NCI-H2029 treated with DMSO at 0.1 percent for 48 hours (cell line): Measurements from ENCODE around the gene PPM1H.

Source experiments
- DNase-seq: peaks from one replicate; lab custom pipeline; 2025; lab: John Stamatoyannopoulos, UW

Gene PPM1H

GRCh38 chr12:62799126-62799736, 135.7 kb downstream of the PPM1H start:
- peak; percentile 72 for DNase-seq

DNA sequence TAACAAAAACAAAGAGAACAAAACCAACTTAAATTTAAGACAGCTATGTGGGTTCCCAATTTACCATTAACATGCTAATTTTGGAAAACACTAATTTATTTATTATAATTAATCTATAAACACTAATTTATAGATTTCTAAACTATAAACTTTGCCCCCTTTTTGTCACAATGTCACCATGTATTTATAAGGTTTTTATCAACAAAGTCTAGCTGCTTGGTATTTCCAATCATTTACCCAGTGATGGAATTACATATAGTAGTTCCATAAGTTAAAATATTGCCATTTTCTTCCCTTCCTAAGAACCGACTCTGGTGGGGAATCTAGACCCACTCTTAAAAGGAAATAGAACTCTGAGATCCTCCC, 140.7 kb downstream of the PPM1H start:
- DNase-seq: no peak

DNA sequence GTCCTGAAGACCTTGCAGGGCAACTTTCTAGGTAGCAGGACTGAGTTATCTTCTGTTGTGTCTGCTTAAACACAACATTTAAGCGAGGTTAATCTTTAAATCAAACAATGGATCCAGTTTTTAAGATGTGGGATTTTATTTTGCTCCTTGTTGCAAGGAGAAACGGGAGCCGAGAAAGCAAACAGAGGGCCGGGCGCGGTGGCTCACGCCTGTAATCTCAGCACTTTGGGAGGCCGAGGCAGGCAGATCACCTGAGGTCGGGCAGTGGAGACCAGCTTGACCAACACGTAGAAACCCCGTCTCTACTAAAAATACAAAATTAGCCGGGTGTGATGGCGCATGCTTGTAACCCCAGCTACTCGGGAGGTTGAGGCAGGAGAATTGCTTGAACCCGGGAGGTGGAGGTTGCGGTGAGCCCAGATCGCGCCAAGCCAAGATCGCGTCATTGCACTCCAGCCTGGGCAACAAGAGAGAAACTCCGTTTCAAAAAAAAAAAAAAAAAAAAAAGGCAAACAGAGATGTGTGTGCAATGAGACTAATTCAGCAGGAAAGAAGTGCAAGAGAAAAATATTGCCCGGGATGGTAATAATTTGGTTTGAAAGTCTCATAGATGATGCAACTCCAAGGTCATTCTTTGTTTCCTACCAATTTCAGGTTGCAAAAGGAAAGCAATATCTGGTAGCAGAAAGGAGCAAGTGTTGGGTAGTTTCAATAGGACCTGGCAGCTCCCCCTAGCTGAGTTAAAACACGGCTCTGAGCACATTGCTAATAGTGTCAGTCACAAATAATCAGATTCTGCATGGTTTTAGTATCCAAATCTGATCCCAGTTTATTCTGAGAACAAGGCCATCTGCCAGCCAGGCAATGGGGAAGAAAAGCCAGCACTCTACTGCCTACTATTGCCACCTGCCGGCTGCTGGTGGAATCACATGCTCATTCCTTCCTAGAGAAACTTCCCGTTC, 141.4 kb downstream of the PPM1H start:
- DNase-seq: peak; percentile 73

DNA sequence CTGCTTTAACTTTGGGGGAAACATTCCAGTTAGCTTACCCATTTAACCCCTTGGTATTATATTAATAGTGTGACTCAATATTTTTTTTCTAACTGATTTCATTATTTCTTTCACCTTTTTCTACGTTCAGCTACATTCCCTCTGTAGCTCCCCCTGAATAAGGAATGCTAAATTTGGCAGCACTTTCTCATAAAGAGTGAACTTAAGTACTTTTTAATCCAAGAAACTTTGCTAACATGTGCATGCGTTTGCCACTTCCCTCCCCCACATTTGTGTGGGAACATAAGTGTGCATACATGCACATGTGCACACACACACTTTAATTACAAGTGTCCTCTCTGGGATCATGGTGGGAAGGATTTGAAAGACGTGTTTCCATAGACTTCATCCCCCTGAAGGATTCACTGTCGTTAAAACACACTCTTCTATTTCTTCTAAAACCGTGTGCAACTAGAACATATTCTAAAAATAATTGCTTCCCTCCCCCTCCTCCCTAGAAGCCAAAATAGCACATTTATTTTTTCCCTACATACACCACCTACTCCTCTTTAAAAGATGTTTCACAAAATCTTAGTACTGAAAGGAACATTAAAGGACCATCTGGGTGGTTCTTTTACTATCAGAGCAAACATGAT, 142.6 kb downstream of the PPM1H start:
- no peak for DNase-seq

DNA sequence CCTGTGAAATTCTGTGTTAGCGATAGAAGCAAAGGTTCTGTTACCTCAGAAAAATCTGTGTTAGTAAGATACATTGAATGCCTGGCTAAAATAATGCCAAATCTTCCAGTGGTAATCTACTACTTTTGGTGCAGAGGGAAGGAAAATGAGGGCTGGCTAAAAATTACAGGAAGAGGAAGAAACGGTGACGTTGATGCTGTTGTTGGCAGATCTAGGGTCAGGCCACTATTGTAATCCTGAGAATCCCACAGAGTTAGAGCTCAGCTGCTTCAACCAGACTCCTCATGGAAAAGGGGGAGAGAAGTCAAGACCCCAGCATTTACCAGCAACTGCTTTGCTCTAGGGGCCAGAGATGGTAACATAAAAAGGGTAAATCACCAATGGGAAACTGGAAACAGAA, 145.1 kb downstream of the PPM1H start:
- no peak for DNase-seq

GRCh38 chr12:62787611-62788010, 147.3 kb downstream of the PPM1H start:
- no peak for DNase-seq

DNA sequence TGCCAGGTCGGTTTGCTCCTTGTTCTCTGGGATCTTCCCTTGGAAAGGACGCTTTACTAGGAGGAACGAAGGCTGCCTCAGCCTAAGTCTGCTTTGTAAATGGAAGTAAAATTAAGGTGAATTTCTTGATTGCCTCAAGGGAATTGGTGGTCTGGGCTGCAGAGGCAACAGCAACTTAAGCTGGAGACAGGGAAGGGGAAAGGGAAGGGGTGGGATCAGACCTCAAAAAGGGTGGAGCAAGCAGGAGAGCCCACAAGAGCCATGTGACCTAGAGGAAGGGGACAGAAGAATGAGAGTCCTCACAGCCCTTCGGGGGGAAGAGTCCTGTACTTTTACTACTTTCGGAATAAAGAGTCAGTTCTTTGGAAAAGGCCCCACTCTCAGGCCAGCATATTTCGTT, 147.9 kb downstream of the PPM1H start:
- DNase-seq: no peak

DNA sequence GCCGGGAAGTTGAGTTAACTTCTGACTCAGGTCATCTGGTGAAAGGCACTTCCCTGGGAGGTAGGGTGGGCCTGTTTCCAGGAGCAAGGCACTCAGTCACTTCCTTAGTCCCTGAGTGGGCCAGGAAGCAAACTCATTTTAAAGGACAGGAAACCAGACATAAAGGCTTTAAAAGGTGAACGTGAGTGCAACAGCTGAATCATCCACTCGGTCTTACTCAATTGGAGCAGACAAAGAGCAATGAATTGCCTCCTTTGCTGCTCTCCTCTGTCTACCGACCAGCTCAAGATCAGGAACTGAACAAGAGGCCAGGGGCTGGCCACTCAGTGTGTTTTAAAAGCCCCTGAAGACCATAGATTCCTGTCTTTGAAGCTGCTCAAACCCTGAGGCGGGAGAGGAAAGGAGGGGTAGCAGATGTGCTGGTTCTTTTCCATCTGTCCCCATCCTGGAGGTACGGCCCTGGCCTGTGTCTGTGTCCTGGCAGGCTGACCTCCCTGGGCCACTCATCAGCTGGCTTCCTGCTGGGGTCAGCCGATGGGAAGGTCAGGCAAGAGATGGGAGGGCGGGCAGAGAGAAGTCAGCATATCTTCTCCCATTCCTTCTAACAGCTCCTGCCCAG, 148.9 kb downstream of the PPM1H start:
- peak; percentile 41 for DNase-seq

DNA sequence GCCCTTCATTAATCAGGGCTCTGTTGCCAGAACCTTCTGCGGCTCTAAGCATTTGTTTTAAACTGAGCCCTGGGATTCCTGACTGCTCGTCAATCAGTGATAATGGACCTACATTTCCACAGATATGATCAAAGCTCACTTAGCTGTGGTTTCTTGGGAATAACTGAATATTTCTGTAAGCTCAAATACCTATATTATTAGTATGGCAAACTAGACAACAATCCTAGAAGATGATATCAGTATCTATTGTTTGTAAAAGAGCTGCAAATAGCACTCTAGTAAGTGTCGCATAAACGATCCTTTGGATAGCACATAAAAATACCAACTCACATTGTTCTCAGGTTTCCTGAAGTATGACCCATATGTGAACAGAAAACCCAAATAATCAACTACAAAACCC, 150.4 kb downstream of the PPM1H start:
- DNase-seq: no peak

DNA sequence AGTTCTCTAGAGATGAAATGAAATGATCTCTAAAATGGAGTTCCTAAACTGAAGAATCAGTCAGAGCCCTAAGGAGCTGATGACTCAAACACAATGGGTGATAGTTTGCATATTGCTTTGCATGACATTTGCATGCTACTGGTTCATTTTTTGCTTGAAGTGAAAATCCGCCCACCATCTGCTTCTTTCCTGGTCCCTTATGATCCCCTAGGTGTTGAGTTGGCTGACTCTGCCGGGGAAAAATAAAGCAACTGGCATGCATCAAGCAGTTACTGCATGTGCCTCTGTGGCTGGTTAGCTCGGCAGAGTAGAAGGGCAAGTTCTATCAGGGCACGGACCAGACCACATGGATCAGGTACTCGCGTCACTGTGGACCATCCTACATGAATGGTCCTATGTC, 151.1 kb downstream of the PPM1H start:
- no peak for DNase-seq

- DNase-seq: no peak
Observed at GRCh38 chr12:62781136-62781880, 153.6 kb downstream of the PPM1H start.

- DNase-seq: no peak
Observed at GRCh38 chr12:62779488-62779887, 155.5 kb downstream of the PPM1H start.

- DNase-seq: no peak
Observed at GRCh38 chr12:62778187-62778586, 156.8 kb downstream of the PPM1H start.

GRCh38 chr12:62776997-62777396, 158.0 kb downstream of the PPM1H start:
- DNase-seq: no peak

- DNase-seq: peak; percentile 70
Observed at GRCh38 chr12:62776575-62776974, 158.4 kb downstream of the PPM1H start.

GRCh38 chr12:62774794-62775193, 160.2 kb downstream of the PPM1H start:
- DNase-seq: no peak

DNA sequence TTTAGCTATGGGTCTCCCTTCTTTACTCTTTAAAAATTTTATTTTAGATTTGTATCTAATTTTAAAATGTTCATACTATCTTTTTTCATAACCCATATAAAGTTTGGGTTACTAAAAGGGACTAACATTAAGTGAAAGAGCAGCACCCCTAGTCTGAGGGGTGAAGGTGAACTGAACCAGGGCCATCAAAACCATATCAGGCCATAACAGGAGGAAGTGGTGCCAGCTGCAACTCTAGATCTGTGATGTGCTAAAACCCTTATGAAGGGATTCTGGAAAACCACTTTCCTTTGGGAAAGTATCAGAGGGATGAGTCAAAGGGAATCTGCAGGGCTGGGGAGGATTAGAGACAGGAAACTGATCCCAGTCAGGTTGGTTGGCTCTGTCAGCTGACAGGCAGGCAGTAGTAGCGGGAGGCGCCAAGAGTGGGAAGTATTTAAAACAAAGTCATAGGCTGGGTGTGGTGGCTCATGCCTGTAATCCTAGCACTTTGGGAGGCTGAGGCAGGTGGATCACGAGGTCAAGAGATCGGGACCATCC, 162.5 kb downstream of the PPM1H start:
- DNase-seq: no peak

DNA sequence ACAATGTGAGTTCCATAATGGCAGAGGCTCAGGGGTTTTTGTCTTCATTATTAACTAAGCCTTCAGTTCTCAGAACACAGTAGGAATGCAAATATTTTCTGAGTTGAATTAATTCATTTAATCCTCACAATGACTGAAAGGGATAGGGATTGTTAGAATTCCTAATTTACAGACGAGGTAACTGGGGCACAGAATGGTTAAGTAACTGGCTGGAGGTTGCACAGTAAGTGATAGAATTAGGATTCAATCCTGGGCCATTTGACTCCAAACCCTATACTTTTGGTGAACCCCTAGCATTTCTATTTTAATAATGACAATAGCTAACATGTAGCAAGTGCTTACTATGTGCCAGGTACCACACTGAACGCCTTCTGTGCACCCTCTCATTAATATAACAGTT, 163.1 kb downstream of the PPM1H start:
- DNase-seq: no peak

DNA sequence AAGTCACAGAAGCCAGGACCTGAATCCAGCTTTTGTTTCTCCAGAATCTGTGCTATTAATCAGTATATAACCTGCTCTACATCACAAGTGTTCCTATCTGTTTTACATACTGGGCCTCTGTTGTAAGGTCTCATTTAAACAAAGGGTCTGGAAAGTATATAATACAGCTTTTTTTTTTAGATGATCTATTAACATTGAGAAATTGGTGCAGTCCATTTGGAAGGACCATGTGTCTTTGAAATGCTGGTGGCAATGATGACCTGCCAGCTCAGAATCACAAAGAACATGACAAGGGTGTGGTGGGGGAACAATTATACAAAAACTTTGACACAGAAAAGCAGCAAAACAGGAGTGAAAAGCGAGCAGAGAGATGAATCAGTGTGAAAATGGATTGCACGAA, 164.6 kb downstream of the PPM1H start:
- DNase-seq: no peak

- DNase-seq: no peak
Observed at GRCh38 chr12:62769076-62769619, 165.8 kb downstream of the PPM1H start.

DNA sequence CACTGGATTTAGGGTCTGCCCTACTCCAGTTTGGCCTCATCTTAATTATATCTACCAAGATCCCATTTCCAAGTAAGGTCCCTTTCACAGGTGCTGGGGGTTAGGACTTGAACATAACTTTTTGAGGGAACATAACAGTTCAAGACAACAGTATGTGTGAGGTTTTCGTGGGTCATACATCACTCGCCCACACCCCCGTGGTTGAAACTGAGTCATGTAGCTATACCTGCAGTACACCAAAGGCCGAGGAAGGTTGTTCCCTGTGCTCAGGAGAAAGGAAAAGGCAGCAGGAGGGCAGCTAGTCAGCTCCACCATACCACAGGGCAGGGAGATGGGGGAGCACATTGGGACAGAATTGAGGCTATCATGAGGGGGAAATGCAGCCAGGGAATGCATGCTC, 167.0 kb downstream of the PPM1H start:
- DNase-seq: no peak
